DOHH2 (cell line): Measurements from ENCODE around the gene PPP3CA.

ENCODE experiments used
- H3F3A ChIP-seq: fragments of 200-600 bp; sonication (generic), shearing (Covaris generic); 2 replicates; pipeline ENCODE4 v1.6.0; 2016; ENCODE audit warnings: antibody characterized with exemption, mild to moderate bottlenecking; ENCODE audit not compliant: control insufficient read depth, insufficient read depth
- H3K27ac ChIP-seq: fragments of 200-600 bp; sonication (generic); 2 replicates; pipeline ENCODE4 v1.5.1; 2014; ENCODE audit warnings: low read depth, mild to moderate bottlenecking, low read length, moderate library complexity
- H3K27me3 ChIP-seq: fragments of 200-600 bp; sonication (generic); 2 replicates; pipeline ENCODE4 v1.6.1; 2014; ENCODE audit warnings: mild to moderate bottlenecking, low read length, mixed read lengths; ENCODE audit not compliant: control insufficient read depth
- H3K36me3 ChIP-seq: fragments of 200-600 bp; sonication (generic); 2 replicates; pipeline ENCODE4 v1.6.1; 2014; ENCODE audit warnings: mild to moderate bottlenecking, low read length, moderate library complexity, mixed read lengths; ENCODE audit not compliant: control insufficient read depth
- H3K4me1 ChIP-seq: fragments of 200-600 bp; sonication (generic); 2 replicates; pipeline ENCODE4 v1.6.1; 2014; ENCODE audit warnings: mild to moderate bottlenecking, low read length, mixed read lengths; ENCODE audit not compliant: control insufficient read depth
- H3K4me2 ChIP-seq: fragments of 200-600 bp; sonication (generic); 2 replicates; pipeline ENCODE4 v1.6.0; 2014; ENCODE audit warnings: mild to moderate bottlenecking, low read length, moderate library complexity
- H3K4me3 ChIP-seq: fragments of 200-600 bp; sonication (generic); 2 replicates; pipeline ENCODE4 v1.5.1; 2014; ENCODE audit warnings: mild to moderate bottlenecking, low read length, mixed read lengths
- H3K79me2 ChIP-seq: fragments of 200-600 bp; sonication (generic); 2 replicates; pipeline ENCODE4 v1.6.1; 2014; ENCODE audit warnings: mild to moderate bottlenecking, low read length, mixed read lengths; ENCODE audit not compliant: control insufficient read depth
- H3K9me2 ChIP-seq: fragments of 200-600 bp; sonication (generic); replicated peaks from 2 replicates; pipeline ENCODE4 v1.6.1; 2014; ENCODE audit warnings: mild to moderate bottlenecking, low read length, mixed read lengths; ENCODE audit not compliant: control insufficient read depth
- H3K9me3 ChIP-seq: fragments of 200-600 bp; sonication (generic); 2 replicates; pipeline ENCODE4 v1.6.1; 2014; ENCODE audit warnings: antibody characterized with exemption, low read length, mixed read lengths; ENCODE audit not compliant: control insufficient read depth, insufficient read depth
- H4K20me1 ChIP-seq: fragments of 200-600 bp; sonication (generic); 2 replicates; pipeline ENCODE4 v1.6.0; 2014; ENCODE audit warnings: low read depth, mild to moderate bottlenecking, antibody characterized with exemption, low read length, moderate library complexity; ENCODE audit not compliant: control insufficient read depth, insufficient read depth
- CTCF ChIP-seq: fragments of 200-600 bp; sonication (generic); IDR thresholded peaks from one replicate; pipeline ENCODE4 v1.5.1; 2014; ENCODE audit warnings: antibody characterized with exemption, mild to moderate bottlenecking, low read depth, low read length; ENCODE audit not compliant: poor library complexity, severe bottlenecking
- EZH2phosphoT487 ChIP-seq: fragments of 200-600 bp; sonication (generic); IDR thresholded peaks from 2 replicates; pipeline ENCODE4 v1.6.1; 2017; ENCODE audit warnings: borderline replicate concordance, mild to moderate bottlenecking, antibody characterized with exemption, low read length, moderate library complexity, mixed read lengths

Gene PPP3CA

GRCh38 chr4:101123231-101123630, 224.1 kb downstream of the PPP3CA start:
- Histone ChIP-seq H3K79me2 (peaks cover 3% of the 10 kb centered on the region; the same call in 1 of the 2 replicates), H3K4me2 (no peak overlapping the region), H3F3A (no peaks in the 10 kb centered on the region), H3K27me3 (no peaks in the 10 kb centered on the region), H3K9me3 (no peaks in the 10 kb centered on the region), H3K9me2 (no peaks in the 10 kb centered on the region), H3K27ac (no peak overlapping the region), H3K4me3 (no peak overlapping the region), H3K4me1 (peaks cover 40% of the 10 kb centered on the region), H3K36me3 (0 out of 2 replicates have a peak, but pooled peaks cover 2% of the 10 kb centered on the region), H4K20me1 (no peaks in the 10 kb centered on the region)
- TF ChIP-seq CTCF (no peak), EZH2phosphoT487 (no peak)

DNA sequence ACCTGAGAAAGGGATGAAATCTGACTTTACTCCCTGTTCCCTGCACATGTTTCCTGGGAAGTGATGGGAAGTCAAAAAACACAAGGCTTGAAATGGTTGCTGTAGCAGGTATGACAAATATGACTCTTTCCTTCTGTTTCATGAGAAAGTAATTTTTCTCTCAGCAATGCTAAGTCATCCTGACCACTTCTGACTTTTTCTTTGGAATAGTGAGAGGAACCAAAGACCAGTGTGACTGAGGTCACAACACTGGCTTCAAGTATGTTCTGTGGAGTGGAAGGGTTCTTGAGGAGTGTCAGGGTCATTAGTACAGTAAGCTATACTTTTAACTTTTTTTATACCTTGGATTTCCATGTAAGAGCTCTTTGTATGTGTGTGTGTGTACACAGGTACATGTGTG, 225.3 kb downstream of the PPP3CA start:
- no peaks in the 10 kb centered on the region for H3K27me3 ChIP-seq
- H3K79me2 ChIP-seq: no peaks in the 10 kb centered on the region
- H3K4me2 ChIP-seq: no peak overlapping the region
- H3K4me1 ChIP-seq: peaks cover 28% of the 10 kb centered on the region
- TF ChIP-seq EZH2phosphoT487 (no peak), CTCF (no peak)
- H3K36me3 ChIP-seq: 0 out of 2 replicates have a peak, but pooled peaks cover 2% of the 10 kb centered on the region
- no peak overlapping the region for H3K27ac ChIP-seq
- H3K9me2 ChIP-seq: no peaks in the 10 kb centered on the region
- H3F3A ChIP-seq: no peaks in the 10 kb centered on the region
- no peaks in the 10 kb centered on the region for H4K20me1 ChIP-seq
- no peak overlapping the region for H3K4me3 ChIP-seq
- no peaks in the 10 kb centered on the region for H3K9me3 ChIP-seq

GRCh38 chr4:101119141-101119540, 228.2 kb downstream of the PPP3CA start:
- Histone ChIP-seq H3K4me3 (no peak overlapping the region), H3K27me3 (no peaks in the 10 kb centered on the region), H4K20me1 (no peaks in the 10 kb centered on the region), H3K9me3 (no peaks in the 10 kb centered on the region), H3K36me3 (no peaks in the 10 kb centered on the region), H3K4me2 (no peak overlapping the region), H3K9me2 (no peaks in the 10 kb centered on the region), H3K79me2 (no peaks in the 10 kb centered on the region), H3K4me1 (peaks cover 5% of the 10 kb centered on the region; the same call in 1 of the 2 replicates), H3K27ac (no peak overlapping the region), H3F3A (no peaks in the 10 kb centered on the region)
- TF ChIP-seq CTCF: no peak
- no peak for TF ChIP-seq EZH2phosphoT487

GRCh38 chr4:101118617-101119016, 228.7 kb downstream of the PPP3CA start:
- Histone ChIP-seq H3K4me3 (no peak overlapping the region), H3K36me3 (no peaks in the 10 kb centered on the region), H4K20me1 (no peaks in the 10 kb centered on the region), H3K4me2 (no peak overlapping the region), H3K79me2 (no peaks in the 10 kb centered on the region), H3K9me2 (no peaks in the 10 kb centered on the region), H3K27ac (no peak overlapping the region), H3K4me1 (peaks cover 4% of the 10 kb centered on the region; the same call in 1 of the 2 replicates), H3F3A (no peaks in the 10 kb centered on the region), H3K27me3 (no peaks in the 10 kb centered on the region), H3K9me3 (no peaks in the 10 kb centered on the region)
- no peak for TF ChIP-seq CTCF
- TF ChIP-seq EZH2phosphoT487: no peak
